GM21381 (cell line): ENCODE measurements around the gene LRRC73.
"Not testable (repeated sequence)": the region's sequence is repeated elsewhere in the genome, so short reads cannot be mapped to it uniquely, and the experiment has no call there.

ENCODE experiments used
- ATAC-seq: cut with Tn5 transposase; IDR thresholded peaks from one replicate; pipeline ENCODE4 v1.9.1; 2021; ENCODE audit warnings: mild to moderate bottlenecking, moderate library complexity; ENCODE audit not compliant: unreplicated experiment

Gene LRRC73

DNA sequence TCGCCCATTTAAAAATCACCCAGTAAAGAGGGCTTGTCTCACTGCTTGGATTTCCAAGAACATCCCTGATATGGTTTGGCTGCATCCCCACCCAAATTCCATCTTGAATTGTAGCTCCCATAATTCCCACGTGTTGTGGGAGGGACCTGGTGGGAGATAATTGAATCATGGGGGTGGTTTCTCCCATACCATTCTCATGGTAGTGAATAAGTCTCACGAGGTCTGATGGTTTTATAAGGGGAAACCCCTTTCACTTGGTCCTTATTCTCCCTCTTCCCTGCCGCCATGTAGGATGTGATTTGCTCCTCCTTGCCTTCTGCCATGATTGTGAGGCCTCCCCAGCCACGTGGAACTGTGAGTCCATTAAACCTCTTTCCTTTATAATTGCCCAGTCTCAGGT lies 42.9 kb downstream of the LRRC73 start:
- ATAC-seq = not testable (repeated sequence)

DNA sequence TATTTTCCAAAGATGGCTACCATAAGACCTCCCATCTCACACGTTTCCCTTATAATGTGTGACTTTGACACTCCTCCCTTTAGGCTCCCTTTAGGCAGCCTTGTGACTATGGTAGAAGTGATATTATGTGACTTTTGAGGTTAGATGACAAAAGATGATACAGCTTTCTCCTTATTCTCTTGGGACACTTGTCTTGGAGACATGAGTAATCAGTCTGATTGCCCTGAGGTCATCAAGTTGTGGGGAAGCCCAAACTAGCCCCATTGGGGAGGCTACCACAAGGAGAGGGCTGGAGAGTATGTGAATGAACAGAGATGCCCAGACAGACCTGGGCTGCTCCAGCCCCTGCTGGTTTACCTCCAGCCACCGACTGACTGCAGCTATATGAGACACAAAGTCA lies 44.2 kb downstream of the LRRC73 start:
- no peak for ATAC-seq

GRCh38 chr6:43464337-43464736 lies 45.8 kb downstream of the LRRC73 start:
- no peak for ATAC-seq

DNA sequence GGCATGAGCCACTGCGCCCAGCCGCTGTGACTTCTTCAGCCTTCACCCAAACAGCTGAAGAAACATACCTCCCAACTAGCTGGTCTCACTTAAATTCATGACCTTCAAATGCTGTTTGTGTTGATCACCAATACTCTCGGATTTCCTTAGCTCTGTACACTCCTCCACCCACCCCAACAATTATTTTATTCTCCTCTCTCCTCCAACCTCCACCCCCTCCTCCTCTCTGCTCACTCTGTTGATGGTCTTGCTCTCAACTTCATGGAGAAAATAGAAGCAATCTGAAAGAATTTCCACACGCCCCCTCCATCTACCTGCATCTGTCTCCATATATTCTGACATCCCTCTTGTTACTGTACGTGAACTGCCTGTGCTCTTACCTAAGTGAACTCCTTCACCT lies 48.2 kb downstream of the LRRC73 start:
- no peak for ATAC-seq

DNA sequence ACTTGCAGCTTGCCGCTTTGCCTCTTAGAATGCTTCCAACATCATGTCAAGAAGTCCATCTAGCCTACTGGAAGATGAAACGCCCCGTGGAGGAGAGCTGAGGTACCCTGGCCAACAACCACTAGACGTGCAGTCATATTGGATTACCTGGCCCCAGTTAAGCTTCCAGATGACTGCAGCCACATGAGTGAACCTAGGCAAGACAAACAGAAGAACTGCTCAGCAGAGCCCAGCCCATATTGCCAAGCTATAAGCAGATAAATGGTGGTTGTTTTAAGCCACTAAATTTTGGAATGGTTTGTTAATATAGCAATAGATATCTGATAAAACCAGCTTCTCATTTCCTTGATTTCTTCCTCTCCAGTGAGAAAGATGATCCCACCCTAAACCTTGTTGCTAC lies 50.1 kb downstream of the LRRC73 start:
- ATAC-seq = no peak

DNA sequence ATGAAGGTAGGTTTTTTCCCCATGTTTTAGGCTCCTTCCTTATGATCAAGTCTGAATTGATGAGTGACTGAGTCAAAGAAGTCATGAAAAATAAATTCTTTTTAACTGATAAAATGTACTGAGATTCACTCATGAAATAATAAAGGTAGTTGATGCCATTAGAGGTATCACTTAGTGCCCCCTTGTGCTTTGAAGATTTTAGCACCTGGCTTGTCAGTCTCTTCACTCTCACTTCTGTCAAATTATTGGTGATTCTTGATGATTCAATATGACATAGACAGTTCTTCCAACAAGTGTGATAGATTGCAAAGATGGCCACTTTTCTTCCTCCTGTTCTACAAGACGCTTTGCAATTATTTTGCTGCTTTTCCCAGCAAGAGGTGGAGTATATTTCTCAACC lies 50.6 kb downstream of the LRRC73 start:
- no peak for ATAC-seq

DNA sequence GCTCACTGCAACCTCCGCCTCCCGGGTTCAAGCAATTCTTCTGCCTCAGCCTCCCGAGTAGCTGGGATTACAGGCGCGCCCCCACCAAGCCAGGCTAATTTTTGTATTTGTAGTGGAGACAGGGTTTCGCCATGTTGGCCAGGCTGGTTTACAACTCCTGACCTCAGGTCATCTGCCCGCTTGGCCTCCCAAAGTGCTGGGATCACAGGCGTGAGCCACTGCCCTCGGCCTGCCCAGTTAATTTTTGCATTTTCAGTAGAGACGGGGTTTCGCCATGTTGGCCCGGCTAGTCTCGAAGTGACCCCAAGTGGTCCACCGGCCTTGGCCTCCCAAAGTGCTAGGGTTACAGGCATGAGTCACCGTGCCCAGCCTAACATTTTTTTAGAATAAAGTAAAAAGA lies 52.0 kb downstream of the LRRC73 start:
- not testable (repeated sequence) for ATAC-seq

DNA sequence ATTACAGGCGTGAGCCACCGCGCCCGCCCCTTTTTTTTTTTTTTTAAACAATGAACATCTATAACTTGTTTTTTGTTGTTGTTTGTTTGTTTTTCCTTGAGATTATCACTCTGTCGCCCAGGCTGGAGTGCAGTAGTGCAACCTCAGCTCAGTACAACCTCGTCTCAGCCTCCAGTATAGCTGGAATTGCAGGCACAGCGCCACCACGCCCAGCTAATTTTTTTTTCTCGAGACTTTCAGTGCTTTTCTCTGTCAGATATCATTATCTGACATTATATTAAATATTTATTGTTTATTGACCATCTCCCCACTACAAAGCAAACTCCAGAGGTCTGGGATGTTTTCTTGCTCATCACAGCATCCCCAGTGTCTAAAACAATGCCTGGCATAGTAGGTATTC lies 52.5 kb downstream of the LRRC73 start:
- ATAC-seq = no peak
